Panc1 (cell line): ENCODE results near the gene ARHGAP11A.

Experiments
- CTCF ChIP-seq: fragments of 450-650 bp; IDR thresholded peaks from 2 replicates; pipeline ENCODE4 v1.5.1; 2017; ENCODE audit warnings: mild to moderate bottlenecking
- POLR2AphosphoS5 ChIP-seq: IDR thresholded peaks from 2 replicates; pipeline ENCODE4 v1.6.1; 2012; ENCODE audit warnings: mild to moderate bottlenecking, low read depth, low read length, moderate library complexity
- REST ChIP-seq, 2 experiments: IDR thresholded peaks; 2 replicates each; pipeline ENCODE4 v1.6.1; 2011 to 2012; ENCODE audit warnings: low read depth in 2 of 2, control low read depth in 1 of 2, low read length in 1 of 2, mild to moderate bottlenecking in 1 of 2, moderate library complexity in 1 of 2; ENCODE audit not compliant: insufficient read depth in 1 of 2
- SIN3A ChIP-seq: IDR thresholded peaks from 2 replicates; pipeline ENCODE4 v1.6.1; 2012; ENCODE audit warnings: low read depth, mild to moderate bottlenecking, low read length, moderate library complexity, borderline replicate concordance; ENCODE audit not compliant: insufficient read depth

DNA sequence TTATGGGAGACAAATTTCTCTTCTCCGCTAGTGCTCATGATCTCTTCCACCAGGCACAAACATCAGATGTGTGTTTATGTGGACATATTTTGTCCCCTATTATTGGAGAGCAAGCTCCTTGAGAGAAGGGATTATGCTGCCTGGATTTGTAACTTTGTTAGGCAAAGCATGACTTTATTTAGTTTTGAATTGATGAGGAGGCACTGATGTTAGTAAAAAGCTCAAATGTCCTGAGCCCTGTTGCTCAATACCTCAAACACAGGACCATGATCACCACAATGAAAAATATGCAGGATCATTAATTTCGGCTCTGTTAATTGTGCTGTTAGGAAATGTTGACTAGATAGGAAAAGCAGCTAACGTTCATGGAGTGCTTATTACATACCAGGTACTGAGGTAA, 55.3 kb downstream of the ARHGAP11A start:
- no peak for TF ChIP-seq CTCF
- TF ChIP-seq REST (IDR thresholded peaks at IDR 0.05; ENCODE audit: insufficient read depth in 1 of 2, low read depth in 2 of 2, low read length in 1 of 2): no peak
- TF ChIP-seq POLR2AphosphoS5: no peak
- no peak for TF ChIP-seq SIN3A
